GM12878 (cell line): ENCODE measurements around the gene RPS26. TPM values are rescaled to one million over a fixed set of nuclear protein-coding genes. Genes with fewer than 3 reads are reported as not detected.

Experiments used
- ATAC-seq: fragments of 200-7000 bp; cut with Tn5 transposase; 3 replicates; pipeline ENCODE4 v1.9.1; 2020; ENCODE audit warnings: mild to moderate bottlenecking, moderate library complexity
- BruUV-seq: library from RNA; stranded (reverse); fragments of 400-500 nt; replicated peaks from 2 replicates; lab custom pipeline; 2021; lab: Mats Ljungman, UMichigan
- CTCF ChIA-PET: fragments of 300-600 bp; sonication (Branson Sonifier 250); formaldehyde crosslinking; extraction: SDS; loops from one replicate; lab custom pipeline; 2021; ENCODE audit warnings: inconsistent platforms; lab: Yijun Ruan, JAX
- POLR2A ChIA-PET: fragments of 350-600 bp; formaldehyde crosslinking; extraction: SDS; loops from one replicate; lab custom pipeline; 2021; ENCODE audit warnings: inconsistent platforms; lab: Charles Lee
- RAD21 ChIA-PET: fragments of 300-600 bp; sonication (Branson Sonifier 250); formaldehyde crosslinking; loops from one replicate; lab custom pipeline; 2023; ENCODE audit warnings: antibody characterized with exemption; ENCODE audit not compliant: unreplicated experiment; lab: Charles Lee
- SMC1A ChIA-PET: fragments of 300-600 bp; sonication (Branson Sonifier 250); formaldehyde crosslinking; loops from one replicate; lab custom pipeline; 2023; ENCODE audit not compliant: unreplicated experiment, uncharacterized antibody; lab: Charles Lee
- DNase-seq: peaks from one replicate; pipeline ENCODE4 v3.0.0-alpha.2; 2011; ENCODE audit warnings: low read depth, low spot score
- FAIRE-seq: peaks from 3 replicates; lab custom pipeline; 2011; peaks lifted over from hg19 to GRCh38; lab: Jason Lieb, UNC
- H2AFZ ChIP-seq: 2 replicates; pipeline ENCODE4 v1.6.0; 2011; ENCODE audit warnings: low read depth, low read length, control low read depth; ENCODE audit not compliant: control insufficient read depth
- H3K27ac ChIP-seq: 2 replicates; pipeline ENCODE4 v1.5.1; 2011; ENCODE audit warnings: control low read depth; ENCODE audit not compliant: control insufficient read depth, insufficient read depth
- H3K27me3 ChIP-seq, 2 experiments: replicated peaks in 1 of 2; 2 replicates each; pipeline versions ENCODE4 v1.6.0 to v1.6.1; 2011; ENCODE audit warnings: low read length in 1 of 2; ENCODE audit not compliant: control insufficient read depth in 2 of 2, insufficient read depth in 2 of 2
- H3K36me3 ChIP-seq, 2 experiments: 2 replicates each; pipeline ENCODE4 v1.5.1; 2011; ENCODE audit warnings: low read length in 1 of 2; ENCODE audit not compliant: control insufficient read depth in 2 of 2, insufficient read depth in 2 of 2
- H3K4me1 ChIP-seq: 2 replicates; pipeline ENCODE4 v1.6.1; 2011; ENCODE audit warnings: mild to moderate bottlenecking, low read length, moderate library complexity, mixed read lengths; ENCODE audit not compliant: control insufficient read depth, insufficient read depth
- H3K4me2 ChIP-seq: 2 replicates; pipeline ENCODE4 v1.6.0; 2011; ENCODE audit warnings: control low read depth; ENCODE audit not compliant: control insufficient read depth, insufficient read depth
- H3K4me3 ChIP-seq: fragments of 200-600 bp; sonication (generic); 2 replicates; pipeline ENCODE4 v1.5.1; 2016
- H3K79me2 ChIP-seq: 2 replicates; pipeline ENCODE4 v1.6.0; 2011; ENCODE audit warnings: low read length; ENCODE audit not compliant: control insufficient read depth, insufficient read depth
- H3K9ac ChIP-seq: 2 replicates; pipeline ENCODE4 v1.8.0; 2011; ENCODE audit warnings: low read length, control low read depth, mixed read lengths; ENCODE audit not compliant: control insufficient read depth, insufficient read depth
- H3K9me3 ChIP-seq: replicated peaks from 3 replicates; pipeline ENCODE4 v1.5.1; 2011; ENCODE audit warnings: mild to moderate bottlenecking, low read length; ENCODE audit not compliant: control insufficient read depth, insufficient read depth
- H4K20me1 ChIP-seq: 2 replicates; pipeline ENCODE4 v1.6.0; 2011; ENCODE audit not compliant: control insufficient read depth, insufficient read depth
- BMI1 ChIP-seq: fragments of 450-650 bp; IDR thresholded peaks from 2 replicates; pipeline ENCODE4 v1.6.1; 2016; ENCODE audit warnings: mild to moderate bottlenecking, moderate library complexity, borderline replicate concordance
- EGR1 ChIP-seq, 2 experiments: IDR thresholded peaks; 1 replicate in 1 of 2; 2 replicates in 1 of 2; pipeline ENCODE4 v1.6.1; 2011 to 2012; ENCODE audit warnings: low read depth in 2 of 2, low read length in 2 of 2, borderline replicate concordance in 1 of 2, mild to moderate bottlenecking in 1 of 2, moderate library complexity in 1 of 2
- EP300 ChIP-seq, 2 experiments: fragments of 150-350 bp in 1 of 2; IDR thresholded peaks; 2 replicates each; pipeline ENCODE4 v1.6.1; 2011 to 2012; ENCODE audit warnings: low read depth in 2 of 2, low read length in 2 of 2, borderline replicate concordance in 1 of 2, improper control_type of control experiment in 1 of 2, inconsistent platforms in 1 of 2; ENCODE audit not compliant: control insufficient read depth in 1 of 2
- HDGF ChIP-seq: fragments of 450-650 bp; IDR thresholded peaks from 2 replicates; pipeline ENCODE4 v1.6.1; 2016; ENCODE audit warnings: antibody characterized with exemption
- IKZF1 ChIP-seq: fragments of 450-650 bp; conservative IDR thresholded peaks from 2 replicates; pipeline ENCODE4 v1.6.1; 2017; ENCODE audit warnings: antibody characterized with exemption, mild to moderate bottlenecking
- JUNB ChIP-seq: IDR thresholded peaks from 2 replicates; pipeline ENCODE4 v1.6.1; 2016; ENCODE audit warnings: antibody characterized with exemption, mild to moderate bottlenecking
- LARP7 ChIP-seq: fragments of 450-650 bp; IDR thresholded peaks from 2 replicates; pipeline ENCODE4 v1.6.1; 2017; ENCODE audit warnings: mild to moderate bottlenecking
- MTA2 ChIP-seq: fragments of 450-650 bp; IDR thresholded peaks from 2 replicates; pipeline ENCODE4 v1.6.1; 2016; ENCODE audit warnings: low read depth, mild to moderate bottlenecking, moderate library complexity
- NFYB ChIP-seq: IDR thresholded peaks from 2 replicates; pipeline ENCODE4 v1.6.1; 2011; ENCODE audit warnings: low read depth, mild to moderate bottlenecking, low read length, improper control_type of control experiment, moderate library complexity; ENCODE audit not compliant: insufficient read depth
- NRF1 ChIP-seq: conservative IDR thresholded peaks from 2 replicates; pipeline ENCODE4 v1.6.1; 2011; ENCODE audit warnings: mild to moderate bottlenecking, low read depth, low read length, improper control_type of control experiment
- PAX5 ChIP-seq: IDR thresholded peaks from 2 replicates; pipeline ENCODE4 v1.6.1; 2011; ENCODE audit warnings: low read depth, low read length, borderline replicate concordance
- PAX8 ChIP-seq: fragments of 450-650 bp; IDR thresholded peaks from 2 replicates; pipeline ENCODE4 v1.6.1; 2017; ENCODE audit warnings: mild to moderate bottlenecking, moderate library complexity
- POLR2AphosphoS2 ChIP-seq: IDR thresholded peaks from 2 replicates; pipeline ENCODE4 v1.6.1; 2011; ENCODE audit warnings: low read depth, mild to moderate bottlenecking, low read length, improper control_type of control experiment, moderate library complexity
- RUNX3 ChIP-seq: IDR thresholded peaks from 2 replicates; pipeline ENCODE4 v1.6.1; 2012; ENCODE audit warnings: low read length, inconsistent platforms
- WGBS: methylation state at CpG from one replicate; pipeline ENCODE4 v1.1.6; 2016; ENCODE audit warnings: low lambda C conversion rate; ENCODE audit not compliant: insufficient replicate concordance, insufficient coverage; ENCODE audit errors: missing lambda C conversion rate; 5-methylcytosine and 5-hydroxymethylcytosine counted together
- in situ Hi-C: fragments of 300-500 bp; cut with MboI; formaldehyde crosslinking; loops from 9 replicates; pipeline ENCODE4 v1.14.3; 2018; ENCODE audit warnings: mixed read lengths
- intact Hi-C: fragments of 100-400 bp; cut with micrococcal nuclease; formaldehyde crosslinking; loops from one replicate; pipeline ENCODE4 v1.14.2; 2022; ENCODE audit not compliant: unreplicated experiment
- polyA plus RNA-seq, 11 experiments: library from polyadenylated mRNA; depleted of rRNA in 4 of 11; unstranded in 6 of 11; stranded (reverse) in 5 of 11; fragments of >200 nt; fragmentation: Nextera tagmentation in 4 of 11; fragmentation: Illumina TruSeq in 1 of 11; extraction: Ambion mirVana in 4 of 11; extraction: Trizol in 1 of 11; gene quantifications; 1 replicate in 1 of 11; 2 replicates in 10 of 11; pipeline versions ENCODE4 v1.2.1 to v1.2.3, GENCODE V29; 2011 to 2016; ENCODE audit warnings: inconsistent platforms in 2 of 11, missing spikeins in 2 of 11, low read depth in 1 of 11
- total RNA-seq, 4 experiments: library from RNA; depleted of rRNA in 3 of 4; stranded (reverse); fragments of >200 nt in 3 of 4; fragmentation: Illumina TruSeq in 1 of 4; extraction: Trizol in 1 of 4; gene quantifications; 2 replicates each; pipeline versions ENCODE4 v1.2.1 to v1.2.3, GENCODE V29; 2013 to 2021
- TF ChIP-seq, protein P1 (sequence below): IDR thresholded peaks from 2 replicates; pipeline ENCODE4 v1.6.1; 2012; ENCODE audit warnings: mild to moderate bottlenecking, low read depth, low read length

Gene RPS26
- total and polyA plus RNA-seq, 10 of the 15 experiments (the other 5 are each of a cell fraction or from before 2014, with no cell fraction given): 75.5 to 3,147 (median 881) TPM

DNA sequence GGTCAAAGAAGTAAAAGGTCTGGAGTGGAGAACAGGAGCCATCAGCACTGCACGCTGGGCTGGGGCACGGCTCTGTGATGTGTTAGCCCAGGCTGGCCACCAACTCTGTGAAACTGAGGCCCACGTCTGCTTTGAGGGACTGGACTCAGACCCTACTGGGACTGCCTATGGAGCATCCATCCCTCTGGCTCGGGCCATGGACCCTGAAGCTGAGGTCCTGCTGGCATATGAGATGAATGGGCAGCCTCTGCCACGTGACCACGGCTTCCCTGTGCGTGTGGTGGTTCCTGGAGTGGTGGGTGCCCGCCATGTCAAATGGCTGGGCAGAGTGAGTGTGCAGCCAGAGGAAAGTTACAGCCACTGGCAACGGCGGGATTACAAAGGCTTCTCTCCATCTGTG, 37.5 kb upstream of the RPS26 start (continued):
- TF ChIP-seq EP300 (IDR thresholded peaks at IDR 0.05; ENCODE audit: borderline replicate concordance in 1 of 2, control insufficient read depth in 1 of 2, low read depth in 2 of 2, low read length in 2 of 2) (no peak), LARP7 (no peak), PAX8 (no peak), NFYB (no peak), PAX5 (no peak), JUNB (no peak), HDGF (no peak), RUNX3 (no peak), BMI1 (no peak), NRF1 (no peak), MTA2 (no peak)

DNA sequence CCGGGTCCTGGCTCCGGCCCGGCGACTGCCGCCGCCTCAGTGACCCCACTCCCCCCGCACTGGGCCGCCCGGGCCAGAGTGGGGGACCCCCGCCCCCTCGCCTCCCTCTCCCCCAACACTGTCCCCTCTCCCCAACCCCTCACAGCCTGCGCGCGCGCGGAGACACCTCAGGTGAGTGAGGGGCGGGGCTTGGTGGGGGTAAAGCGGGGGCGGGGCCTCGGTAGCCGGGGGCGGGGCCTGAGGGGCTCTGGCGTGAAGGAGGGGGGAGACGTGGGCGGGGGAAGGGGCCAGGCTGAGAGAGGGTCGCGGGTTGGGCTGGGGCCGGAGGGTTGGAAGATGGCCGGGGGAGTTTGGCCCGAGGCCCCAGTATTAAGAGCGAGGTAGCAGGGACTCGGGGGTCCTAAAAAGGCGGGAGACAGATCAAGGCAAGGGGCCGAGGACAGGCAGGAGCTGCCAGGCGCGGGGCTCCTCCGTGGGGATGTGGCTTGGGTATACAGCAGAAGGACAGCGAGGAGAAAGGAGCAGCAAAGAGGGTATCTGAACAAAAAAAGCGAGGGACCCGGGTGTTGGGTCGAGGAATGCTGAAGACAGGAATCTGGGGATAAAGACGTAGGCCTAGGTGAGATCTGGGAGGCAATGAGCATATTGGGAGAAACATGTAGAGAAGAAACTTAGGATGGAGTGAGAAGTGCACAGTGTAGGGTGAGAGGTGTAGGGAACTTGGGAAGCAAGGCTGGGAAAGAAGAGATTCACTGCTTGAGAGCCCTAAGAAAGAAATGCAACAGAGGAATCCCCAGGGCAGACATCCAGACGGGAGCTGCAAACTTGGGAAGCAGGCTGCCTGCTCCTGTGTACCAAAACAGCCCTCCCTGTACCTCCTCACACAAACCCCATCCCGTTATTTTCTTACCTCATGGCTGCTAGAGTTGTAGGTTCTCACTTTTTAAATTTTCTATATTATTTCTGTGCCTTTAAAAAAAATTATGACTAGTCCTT, 33.9 kb upstream of the RPS26 start:
- intact Hi-C loops (no loop called here), in situ Hi-C loops (no loop called here)
- H3K9me3 ChIP-seq: no peaks in the 10 kb centered on the region
- peak overlapping the region; percentile 79 for H3K4me3 ChIP-seq
- SMC1A ChIA-PET: interaction anchor here (0.8 to 1.7 kb wide), 7 partner anchors 11 to 278 kb away, joined by 3 to 6 read pairs (median 3); partner anchors contain the start of genes ORMDL2, SARNP and SUOX
- TF ChIP-seq POLR2AphosphoS2 (no peak), EGR1 (IDR thresholded peaks at IDR 0.05; ENCODE audit: borderline replicate concordance in 1 of 2, low read depth in 2 of 2, low read length in 2 of 2) (peak in 1 of 2 experiments; percentile 81; a peak in 2 of 3 replicates), IKZF1 (0 out of 2 replicates have a peak, but pooled peaks have one; percentile 9)
- TF ChIP-seq, protein P1, sequence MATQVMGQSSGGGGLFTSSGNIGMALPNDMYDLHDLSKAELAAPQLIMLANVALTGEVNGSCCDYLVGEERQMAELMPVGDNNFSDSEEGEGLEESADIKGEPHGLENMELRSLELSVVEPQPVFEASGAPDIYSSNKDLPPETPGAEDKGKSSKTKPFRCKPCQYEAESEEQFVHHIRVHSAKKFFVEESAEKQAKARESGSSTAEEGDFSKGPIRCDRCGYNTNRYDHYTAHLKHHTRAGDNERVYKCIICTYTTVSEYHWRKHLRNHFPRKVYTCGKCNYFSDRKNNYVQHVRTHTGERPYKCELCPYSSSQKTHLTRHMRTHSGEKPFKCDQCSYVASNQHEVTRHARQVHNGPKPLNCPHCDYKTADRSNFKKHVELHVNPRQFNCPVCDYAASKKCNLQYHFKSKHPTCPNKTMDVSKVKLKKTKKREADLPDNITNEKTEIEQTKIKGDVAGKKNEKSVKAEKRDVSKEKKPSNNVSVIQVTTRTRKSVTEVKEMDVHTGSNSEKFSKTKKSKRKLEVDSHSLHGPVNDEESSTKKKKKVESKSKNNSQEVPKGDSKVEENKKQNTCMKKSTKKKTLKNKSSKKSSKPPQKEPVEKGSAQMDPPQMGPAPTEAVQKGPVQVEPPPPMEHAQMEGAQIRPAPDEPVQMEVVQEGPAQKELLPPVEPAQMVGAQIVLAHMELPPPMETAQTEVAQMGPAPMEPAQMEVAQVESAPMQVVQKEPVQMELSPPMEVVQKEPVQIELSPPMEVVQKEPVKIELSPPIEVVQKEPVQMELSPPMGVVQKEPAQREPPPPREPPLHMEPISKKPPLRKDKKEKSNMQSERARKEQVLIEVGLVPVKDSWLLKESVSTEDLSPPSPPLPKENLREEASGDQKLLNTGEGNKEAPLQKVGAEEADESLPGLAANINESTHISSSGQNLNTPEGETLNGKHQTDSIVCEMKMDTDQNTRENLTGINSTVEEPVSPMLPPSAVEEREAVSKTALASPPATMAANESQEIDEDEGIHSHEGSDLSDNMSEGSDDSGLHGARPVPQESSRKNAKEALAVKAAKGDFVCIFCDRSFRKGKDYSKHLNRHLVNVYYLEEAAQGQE: no peak
- TF ChIP-seq, all 136 proteins: peak for 2
- BruUV-seq: TSS peak; percentile 47
- ChIA-PET RAD21 (interaction anchor here (0.6 to 2.8 kb wide), 4 partner anchors 11 to 182 kb away, joined by 4 to 25 read pairs (median 6); partner anchors contain the start of genes RAB5B and SUOX), CTCF (interaction anchor here (0.6 to 3.1 kb wide), 6 partner anchors 11 to 270 kb away, joined by 3 to 28 read pairs (median 8); partner anchors contain the start of gene SUOX), POLR2A (interaction anchor here (1.0 to 1.5 kb wide), 5 partner anchors 10 to 79 kb away, joined by 3 to 15 read pairs (median 4); partner anchors contain the start of genes DGKA, RAB5B and SUOX)
- H3K4me1 ChIP-seq: no peaks in the 10 kb centered on the region
- DNase-seq (no peak), FAIRE-seq (peak; percentile 41), ATAC-seq (peak; percentile 92)
- peak overlapping the region; percentile 24; the same call in 1 of the 2 replicates for H3K27ac ChIP-seq
- H3K79me2 ChIP-seq: no peaks in the 10 kb centered on the region
- no peaks in the 10 kb centered on the region; a peak in 1 of 4 replicates for H3K36me3 ChIP-seq
- H3K9ac ChIP-seq: peak overlapping the region; percentile 59
- H3K4me2 ChIP-seq: peak overlapping the region; percentile 92
- H4K20me1 ChIP-seq: no peaks in the 10 kb centered on the region
- peak overlapping the region; percentile 87 for H2AFZ ChIP-seq
- 6% methylated on average over 21 of the region's 44 CpGs for WGBS
- H3K27me3 ChIP-seq: no peaks in the 10 kb centered on the region
